Stimulated activated CD8-positive, alpha-beta memory T cell treated with anti-CD3 and anti-CD28 coated beads, Interleukin-15, amount 100 ng/mL, for 4 hours (primary cell): ENCODE measurements around the gene EIF2D.
"Not testable (repeated sequence)": the region's sequence is repeated elsewhere in the genome, so short reads cannot be mapped to it uniquely, and the experiment has no call there.

ENCODE experiments used
- DNase-seq, 2 donors: peaks; one replicate each; pipeline ENCODE4 v3.0.0-alpha.2; 2020; ENCODE audit warnings: low read depth in 2 of 2

Gene EIF2D

GRCh38 chr1:206586501-206587445 lies 25.5 kb downstream of the EIF2D start:
- DNase-seq: no peak

DNA sequence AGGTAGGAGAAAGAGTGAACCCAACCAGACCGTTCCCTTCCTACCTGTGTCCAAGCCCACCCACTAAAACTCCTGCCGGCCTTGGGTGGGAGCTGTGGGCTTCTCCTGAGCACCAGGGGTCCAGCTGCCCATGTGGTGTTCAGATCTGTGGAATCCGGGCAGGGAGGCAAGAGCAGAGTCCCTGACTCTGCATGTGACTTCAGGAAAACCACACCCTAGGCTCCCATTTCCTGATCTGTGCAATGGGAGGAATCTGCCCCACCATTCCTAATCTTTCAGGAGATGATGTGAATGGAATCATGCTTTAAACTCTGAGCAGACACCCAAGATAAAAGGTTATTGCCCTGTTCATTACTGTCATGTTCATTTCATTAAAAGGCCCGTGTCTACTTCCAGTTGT lies 27.6 kb downstream of the EIF2D start:
- DNase-seq: no peak

GRCh38 chr1:206583707-206584648 lies 28.3 kb downstream of the EIF2D start:
- peak; percentile 62 to 73 for DNase-seq

GRCh38 chr1:206582971-206583706 lies 29.1 kb downstream of the EIF2D start:
- DNase-seq: no peak

- no peak for DNase-seq
These were observed 29.7 kb downstream of the EIF2D start for GRCh38 chr1:206582537-206582936.

- peak; percentile 75 for DNase-seq
These were observed 30.7 kb downstream of the EIF2D start for GRCh38 chr1:206581571-206581981.

GRCh38 chr1:206581114-206581497 lies 31.2 kb downstream of the EIF2D start:
- DNase-seq: not testable (repeated sequence)

GRCh38 chr1:206580438-206581113 lies 31.7 kb downstream of the EIF2D start:
- DNase-seq: no peak

DNA sequence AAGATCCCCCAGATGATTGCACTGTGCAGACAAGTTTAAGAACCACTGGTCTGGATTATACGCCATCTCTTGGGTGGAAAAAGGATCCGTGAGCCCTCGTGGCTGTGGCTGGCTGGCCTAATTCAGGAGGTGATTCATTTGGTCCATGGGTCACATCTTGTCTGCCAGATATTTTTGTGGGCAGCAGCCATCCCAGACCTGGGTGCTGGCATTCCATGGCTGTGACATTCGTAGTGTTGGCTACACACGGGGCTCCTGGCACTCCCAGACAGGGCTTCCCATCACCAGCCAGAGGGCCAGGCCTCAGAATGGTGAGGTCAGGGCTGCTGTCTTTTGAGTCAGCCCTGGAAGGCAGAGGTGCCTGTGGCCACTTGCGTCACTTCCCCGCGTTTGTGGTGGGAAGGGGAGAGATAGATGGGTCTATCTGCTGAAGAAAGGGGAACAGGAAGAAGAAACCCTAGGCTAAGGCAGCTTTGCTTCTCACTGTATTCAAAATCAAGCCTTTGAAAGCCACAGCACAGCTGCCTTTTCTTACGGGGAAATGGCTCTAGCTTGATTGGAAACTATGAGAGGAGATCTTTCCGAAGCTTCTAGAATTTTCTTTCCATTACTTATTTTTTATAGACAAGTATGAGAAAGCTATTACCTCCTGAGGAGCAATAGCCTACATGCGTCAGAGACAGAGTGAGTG lies 32.4 kb downstream of the EIF2D start:
- DNase-seq: peak; percentile 76 to 86

GRCh38 chr1:206578978-206579374 lies 33.3 kb downstream of the EIF2D start:
- DNase-seq: no peak

DNA sequence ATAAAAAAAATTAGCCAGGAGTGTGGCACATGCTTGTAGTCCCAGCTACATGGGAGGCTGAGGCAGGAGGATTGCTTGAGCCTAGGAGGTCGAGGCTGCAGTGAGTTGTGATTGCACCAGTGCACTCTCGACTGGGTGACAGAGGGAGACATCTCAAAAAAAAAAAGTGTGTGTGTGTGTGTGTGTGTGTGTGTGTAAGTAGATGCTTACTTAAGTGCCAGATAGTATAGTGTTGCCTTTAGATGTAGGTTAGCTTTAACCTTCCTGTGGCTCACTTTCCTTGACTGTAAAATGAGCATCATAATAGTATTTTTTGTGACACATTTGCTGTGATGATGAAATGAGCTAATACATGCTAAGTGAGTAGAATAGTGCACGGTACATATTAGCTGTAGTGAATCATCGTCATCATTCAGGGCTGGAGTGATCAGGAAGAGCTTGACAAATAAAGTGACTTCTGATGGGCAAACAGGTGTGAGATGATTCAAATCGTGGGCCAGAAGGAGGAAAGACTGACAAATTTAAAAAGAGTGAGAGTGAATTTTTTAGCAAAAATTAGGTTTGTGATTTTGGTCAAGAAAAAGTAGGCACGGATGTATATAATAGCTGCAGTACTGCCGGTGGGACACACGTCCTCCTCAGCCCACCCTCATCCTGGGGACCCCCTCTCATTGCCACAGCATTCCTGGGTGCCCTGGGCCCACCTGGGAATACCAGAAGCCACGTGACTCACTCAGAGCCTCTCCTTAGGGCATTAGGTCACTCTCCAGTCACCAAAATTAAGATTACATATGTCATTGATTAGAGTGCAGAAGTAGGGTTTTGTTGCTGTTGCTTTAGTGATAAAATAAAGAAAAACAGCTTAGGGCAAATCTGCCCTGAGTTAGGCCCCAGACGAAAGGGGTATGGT lies 33.9 kb downstream of the EIF2D start:
- no peak for DNase-seq

DNA sequence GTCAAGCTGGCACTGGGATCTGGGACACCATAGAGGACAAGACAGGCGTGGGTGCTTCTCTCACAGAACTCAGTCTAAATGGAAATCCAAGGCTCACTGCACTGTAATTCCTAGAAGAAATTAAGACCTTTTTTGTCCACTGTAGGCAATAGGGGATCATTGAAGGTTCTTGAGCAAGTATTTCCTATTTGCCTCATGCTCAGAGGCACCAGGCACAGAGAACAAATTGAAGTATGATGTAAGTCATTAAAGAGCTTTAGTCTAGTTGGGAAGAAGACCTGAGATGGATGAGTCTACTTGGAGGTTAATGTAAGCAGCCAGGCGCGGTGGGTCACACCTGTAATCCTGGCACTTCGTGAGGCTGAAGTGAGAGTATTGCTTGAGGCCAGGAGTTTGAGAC lies 34.6 kb downstream of the EIF2D start:
- no peak for DNase-seq

DNA sequence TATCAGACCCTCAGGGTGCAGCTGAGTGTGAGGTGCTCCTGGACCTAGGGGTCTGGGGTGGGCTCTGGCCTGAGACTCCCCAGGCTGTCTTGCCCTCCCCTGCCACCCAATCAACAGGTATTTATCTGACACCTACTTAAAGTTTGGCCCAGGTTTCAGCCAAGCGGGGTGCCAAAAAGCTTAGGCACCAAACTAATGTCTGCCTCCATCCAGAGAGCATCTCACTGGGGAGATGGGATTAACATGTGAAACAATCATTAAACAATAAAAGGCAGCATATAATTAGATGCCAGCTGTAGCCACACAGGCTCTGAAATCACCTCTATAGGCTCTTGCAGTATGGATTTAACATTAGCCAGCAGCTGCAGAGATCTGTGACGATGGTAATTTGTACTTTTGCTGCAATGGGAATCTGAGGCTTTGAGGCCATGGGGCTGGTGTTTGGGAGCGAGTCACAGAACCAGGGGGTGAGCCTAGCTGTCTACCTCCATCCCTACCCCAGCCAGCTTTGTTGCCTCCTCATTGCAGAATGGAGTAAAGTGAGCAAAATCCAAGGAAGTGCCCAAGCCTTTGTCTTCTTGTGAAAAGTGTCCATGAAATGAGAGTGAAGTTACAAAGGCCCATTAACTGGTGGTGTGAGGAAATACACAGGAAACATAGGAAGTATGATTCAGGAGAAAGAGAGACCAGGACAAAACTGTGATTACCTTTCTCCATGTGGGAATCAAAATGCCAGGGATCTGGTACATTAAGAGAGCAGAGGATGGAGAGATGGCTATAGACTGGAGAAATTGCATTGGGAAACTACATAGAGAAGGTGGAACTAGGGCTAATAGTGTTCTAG lies 36.1 kb downstream of the EIF2D start:
- no peak for DNase-seq

- DNase-seq: no peak
These were observed 36.9 kb downstream of the EIF2D start for GRCh38 chr1:206575165-206575893.

- no peak for DNase-seq
These were observed 38.5 kb downstream of the EIF2D start for GRCh38 chr1:206573762-206574161.

- DNase-seq: no peak
These were observed 38.9 kb downstream of the EIF2D start for GRCh38 chr1:206573319-206573718.

DNA sequence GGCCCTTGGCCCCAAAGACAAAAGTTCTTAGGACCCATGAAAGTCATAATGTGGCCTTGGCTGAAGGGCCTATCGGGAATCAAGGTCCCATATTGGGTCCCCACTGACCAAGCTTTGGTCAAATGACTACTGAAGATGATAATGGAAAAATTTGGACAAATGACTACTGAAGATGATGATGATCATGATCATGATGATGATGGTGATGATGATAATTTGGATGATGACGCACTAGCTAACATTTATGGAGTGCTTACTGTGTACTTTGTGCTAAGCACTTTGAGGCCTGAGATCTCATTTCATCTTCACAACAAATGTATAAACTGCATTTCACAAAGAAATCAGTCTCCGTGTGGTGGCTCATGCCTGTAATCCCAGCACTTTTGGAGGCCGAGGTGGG lies 39.4 kb downstream of the EIF2D start:
- DNase-seq: no peak

- DNase-seq: no peak
These were observed 41.7 kb downstream of the EIF2D start for GRCh38 chr1:206570529-206570928.
